Tibial nerve (tissue), 4 donors: ENCODE measurements around the gene THOC2. TPM values are rescaled to one million over a fixed set of nuclear protein-coding genes. Genes with fewer than 3 reads are reported as not detected.

Experiments
- DNase-seq, 2 donors: peaks; one replicate each; pipeline ENCODE4 v3.0.0-alpha.2; 2019; ENCODE audit warnings: low spot score in 2 of 2
- H3K27ac ChIP-seq, 4 donors: fragments of 200-600 bp; sonication (generic) in 3 of 4; one replicate each; pipeline ENCODE4 v1.5.1; 2017 to 2019; ENCODE audit warnings: mild to moderate bottlenecking in 1 of 4
- H3K27me3 ChIP-seq, 2 donors: fragments of 200-600 bp; sonication (generic) in 1 of 2; one replicate each; pipeline versions ENCODE4 v1.5.1 to v1.6.0; 2017 to 2019
- H3K36me3 ChIP-seq, 3 donors: fragments of 200-600 bp; sonication (generic); one replicate each; pipeline ENCODE4 v1.5.1; 2018 to 2019
- H3K4me1 ChIP-seq, 4 donors: fragments of 200-600 bp; sonication (generic) in 3 of 4; one replicate each; pipeline ENCODE4 v1.5.1; 2017 to 2019
- H3K4me3 ChIP-seq, 4 donors: fragments of 200-600 bp; sonication (generic) in 3 of 4; one replicate each; pipeline ENCODE4 v1.5.1; 2017 to 2019; ENCODE audit warnings: mild to moderate bottlenecking in 1 of 4, moderate library complexity in 1 of 4
- H3K9me3 ChIP-seq, 4 donors: fragments of 200-600 bp; sonication (generic) in 3 of 4; one replicate each; pipeline ENCODE4 v1.5.1; 2017 to 2019
- EP300 ChIP-seq, 2 donors: sonication (generic); formaldehyde crosslinking; IDR thresholded peaks; one replicate each; pipeline ENCODE4 v1.6.1; 2017; ENCODE audit warnings: antibody characterized with exemption in 2 of 2, mild to moderate bottlenecking in 1 of 2
- POLR2A ChIP-seq, 2 donors: fragments of 450-650 bp; IDR thresholded peaks; one replicate each; pipeline ENCODE4 v1.6.1; 2017; ENCODE audit warnings: antibody characterized with exemption in 2 of 2, mild to moderate bottlenecking in 2 of 2, moderate library complexity in 2 of 2
- WGBS, 2 donors: methylation state at CpG; one replicate each; pipeline ENCODE4 v1.1.5; 2018; 5-methylcytosine and 5-hydroxymethylcytosine counted together
- total RNA-seq, 4 donors: library from RNA; depleted of rRNA; stranded (reverse); fragments of >200 nt; gene quantifications; one replicate each; pipeline ENCODE4 v1.1.0, GENCODE V29; 2016
- TF ChIP-seq, protein P1 (sequence below), 5 experiments: fragments of 200-600 bp in 3 of 5; fragments of 450-650 bp in 2 of 5; sonication (generic) in 3 of 5; IDR thresholded peaks; one replicate each; pipeline ENCODE4 v1.5.1; 2016 to 2019; ENCODE audit warnings: antibody characterized with exemption in 5 of 5, mild to moderate bottlenecking in 3 of 5, moderate library complexity in 2 of 5

The THOC2 gene
- total RNA-seq, 4 donors from 2014 or later: 74.4 to 93.3 (median 85.6) TPM

DNA sequence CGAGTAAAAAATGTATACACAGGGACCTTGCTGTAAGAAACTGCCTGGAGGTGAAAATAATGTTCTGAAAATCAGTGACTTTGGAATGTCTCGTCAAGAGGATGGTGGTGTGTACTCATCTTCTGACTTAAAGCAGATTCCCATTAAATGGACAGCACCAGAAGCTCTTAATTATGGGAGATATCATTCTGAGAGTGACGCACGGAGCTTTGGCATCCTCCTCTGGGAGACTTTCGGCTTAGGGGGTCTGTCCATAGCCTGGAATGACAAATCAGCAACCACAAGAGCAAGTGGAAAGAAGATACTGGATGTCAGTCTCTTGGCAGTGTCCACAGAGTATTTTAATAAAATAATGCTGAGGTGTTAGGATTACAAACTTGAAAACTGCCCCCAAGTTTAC, 129.4 kb downstream of the THOC2 start:
- H3K27me3 ChIP-seq: no peaks in the 10 kb centered on the region
- no peaks in the 10 kb centered on the region for H3K9me3 ChIP-seq
- 79 to 92% methylated on average over 5 of the region's 5 CpGs for WGBS, 2 donors
- H3K36me3 ChIP-seq: peaks cover 0 to 12% (median 0%) of the 10 kb centered on the region in 3 donors
- TF ChIP-seq POLR2A (IDR thresholded peaks at IDR 0.05) (no peak), EP300 (IDR thresholded peaks at IDR 0.05) (no peak)
- TF ChIP-seq, protein P1, sequence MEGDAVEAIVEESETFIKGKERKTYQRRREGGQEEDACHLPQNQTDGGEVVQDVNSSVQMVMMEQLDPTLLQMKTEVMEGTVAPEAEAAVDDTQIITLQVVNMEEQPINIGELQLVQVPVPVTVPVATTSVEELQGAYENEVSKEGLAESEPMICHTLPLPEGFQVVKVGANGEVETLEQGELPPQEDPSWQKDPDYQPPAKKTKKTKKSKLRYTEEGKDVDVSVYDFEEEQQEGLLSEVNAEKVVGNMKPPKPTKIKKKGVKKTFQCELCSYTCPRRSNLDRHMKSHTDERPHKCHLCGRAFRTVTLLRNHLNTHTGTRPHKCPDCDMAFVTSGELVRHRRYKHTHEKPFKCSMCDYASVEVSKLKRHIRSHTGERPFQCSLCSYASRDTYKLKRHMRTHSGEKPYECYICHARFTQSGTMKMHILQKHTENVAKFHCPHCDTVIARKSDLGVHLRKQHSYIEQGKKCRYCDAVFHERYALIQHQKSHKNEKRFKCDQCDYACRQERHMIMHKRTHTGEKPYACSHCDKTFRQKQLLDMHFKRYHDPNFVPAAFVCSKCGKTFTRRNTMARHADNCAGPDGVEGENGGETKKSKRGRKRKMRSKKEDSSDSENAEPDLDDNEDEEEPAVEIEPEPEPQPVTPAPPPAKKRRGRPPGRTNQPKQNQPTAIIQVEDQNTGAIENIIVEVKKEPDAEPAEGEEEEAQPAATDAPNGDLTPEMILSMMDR (IDR thresholded peaks at IDR 0.05): no peak
- H3K4me1 ChIP-seq: no peaks in the 10 kb centered on the region
- DNase-seq: no peak
- H3K27ac ChIP-seq: no peak overlapping the region
- H3K4me3 ChIP-seq: no peak overlapping the region

DNA sequence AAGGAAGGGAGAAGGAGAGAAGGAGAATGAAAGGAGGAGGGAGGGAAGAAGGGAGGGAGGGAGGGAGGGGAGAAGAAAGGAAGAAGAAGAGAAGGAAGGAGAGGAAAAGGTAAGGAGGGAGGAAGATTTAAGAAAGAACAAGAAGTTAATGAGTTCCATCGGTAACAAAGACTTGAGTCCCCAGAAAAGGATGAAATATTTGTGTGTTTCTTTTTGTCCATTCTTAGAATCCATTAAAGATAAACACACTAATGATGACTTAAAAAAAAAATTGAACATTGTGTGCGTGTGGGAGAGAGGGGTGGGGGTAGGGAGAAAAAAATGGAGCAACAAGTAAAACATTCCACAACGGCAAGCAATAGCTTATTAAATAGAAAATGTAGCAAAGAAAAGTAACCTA, 131.4 kb downstream of the THOC2 start:
- no peaks in the 10 kb centered on the region for H3K9me3 ChIP-seq
- TF ChIP-seq, protein P1 (IDR thresholded peaks at IDR 0.05): no peak
- TF ChIP-seq POLR2A (IDR thresholded peaks at IDR 0.05) (no peak), EP300 (IDR thresholded peaks at IDR 0.05) (no peak)
- WGBS, 2 donors: 71 to 73% methylated on average over 3 of the region's 3 CpGs
- no peak for DNase-seq
- H3K4me1 ChIP-seq: no peaks in the 10 kb centered on the region
- no peak overlapping the region for H3K4me3 ChIP-seq
- no peaks in the 10 kb centered on the region for H3K27me3 ChIP-seq
- H3K36me3 ChIP-seq: peaks cover 0 to 11% (median 0%) of the 10 kb centered on the region in 3 donors
- H3K27ac ChIP-seq: no peak overlapping the region

DNA sequence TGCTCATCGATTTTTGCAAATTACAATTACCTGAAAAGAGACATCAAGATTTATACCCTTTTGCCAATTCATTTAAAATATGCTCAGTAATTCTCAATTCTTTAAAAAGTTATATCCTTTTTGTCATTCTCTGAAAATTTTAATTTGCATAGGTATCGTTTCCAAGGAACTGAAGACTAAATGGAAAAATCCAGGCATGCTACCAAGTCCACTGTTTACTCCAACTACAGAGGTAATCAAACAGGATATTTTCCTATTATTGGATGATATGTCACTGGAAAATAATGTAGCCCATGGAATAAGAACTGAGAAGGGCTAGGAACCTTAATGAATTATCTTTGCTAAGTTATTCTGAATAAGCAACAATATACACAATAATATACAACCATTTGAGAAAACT, 132.7 kb downstream of the THOC2 start:
- no peak overlapping the region for H3K4me3 ChIP-seq
- peaks cover 0 to 2% (median 0%) of the 10 kb centered on the region in 4 donors for H3K4me1 ChIP-seq
- peaks cover 0 to 6% (median 0%) of the 10 kb centered on the region in 3 donors for H3K36me3 ChIP-seq
- no peak overlapping the region for H3K27ac ChIP-seq
- no peak for DNase-seq
- TF ChIP-seq EP300 (IDR thresholded peaks at IDR 0.05): no peak
- TF ChIP-seq, protein P1 (IDR thresholded peaks at IDR 0.05): no peak
- no peak for TF ChIP-seq POLR2A (IDR thresholded peaks at IDR 0.05)
- H3K27me3 ChIP-seq: no peaks in the 10 kb centered on the region
- no peaks in the 10 kb centered on the region for H3K9me3 ChIP-seq
- 66 to 91% methylated on average over 2 of the region's 2 CpGs for WGBS, 2 donors

DNA sequence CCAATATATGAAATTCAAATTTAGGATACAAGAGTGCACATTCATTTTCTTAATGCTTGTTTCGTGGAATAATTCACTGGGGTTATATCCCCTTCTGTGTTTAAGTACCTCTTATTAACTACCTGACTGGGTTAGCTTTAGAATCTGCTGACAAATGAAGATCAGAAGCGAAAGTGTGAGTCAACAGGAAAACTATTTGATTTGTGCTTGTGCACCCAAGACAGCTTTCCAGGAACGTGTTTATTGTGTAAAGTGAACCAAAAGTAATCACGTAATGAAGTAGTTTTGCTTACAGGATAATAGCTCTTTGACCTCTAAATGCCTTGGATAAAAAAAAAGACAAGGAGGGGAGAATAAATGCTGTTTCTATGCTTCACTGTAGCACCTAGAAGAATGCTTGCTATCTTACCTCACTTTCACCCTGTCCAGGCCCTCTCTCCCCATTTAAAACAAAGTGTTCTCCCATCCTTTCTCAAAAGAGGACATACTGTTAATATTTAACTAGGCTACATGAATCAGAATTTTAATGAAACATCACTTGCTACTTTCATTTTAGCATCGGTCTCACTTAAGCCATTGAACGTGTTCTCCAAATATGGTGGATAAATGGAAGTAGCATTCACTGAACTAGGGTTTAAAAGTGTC, 141.9 kb downstream of the THOC2 start:
- H3K4me3 ChIP-seq: no peak overlapping the region
- peaks cover 0 to 7% (median 0%) of the 10 kb centered on the region in 4 donors for H3K4me1 ChIP-seq
- no peak overlapping the region for H3K27ac ChIP-seq
- H3K9me3 ChIP-seq: no peaks in the 10 kb centered on the region
- no peak for DNase-seq
- TF ChIP-seq POLR2A (IDR thresholded peaks at IDR 0.05) (no peak), EP300 (IDR thresholded peaks at IDR 0.05) (no peak)
- TF ChIP-seq, protein P1 (IDR thresholded peaks at IDR 0.05): no peak
- 50 to 61% methylated on average over 6 of the region's 6 CpGs for WGBS, 2 donors
- H3K36me3 ChIP-seq: no peaks in the 10 kb centered on the region
- no peaks in the 10 kb centered on the region for H3K27me3 ChIP-seq

DNA sequence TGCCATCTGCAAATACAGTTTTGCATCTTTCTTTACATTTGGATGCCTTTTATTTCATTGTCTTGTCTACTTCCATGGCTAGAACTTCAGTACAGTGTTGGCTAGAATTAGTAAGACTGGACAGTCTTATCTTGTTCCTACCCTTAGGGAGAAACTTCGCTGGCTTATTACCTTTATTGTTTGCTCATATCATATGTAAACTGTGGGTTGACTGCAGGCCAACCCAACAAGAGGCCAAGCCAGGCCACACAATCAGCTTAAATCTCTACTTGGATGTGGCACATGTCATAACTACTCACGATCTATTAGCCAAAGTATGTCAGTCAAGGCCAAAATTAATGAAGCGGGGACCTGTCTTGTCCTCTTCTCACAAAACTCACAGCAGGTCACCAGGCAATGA, 144.1 kb downstream of the THOC2 start:
- WGBS, 2 donors: 87 to 90% methylated on average over 3 of the region's 3 CpGs
- Histone ChIP-seq H3K4me3 (no peak overlapping the region), H3K9me3 (no peaks in the 10 kb centered on the region), H3K36me3 (no peaks in the 10 kb centered on the region), H3K27ac (no peak overlapping the region), H3K27me3 (no peaks in the 10 kb centered on the region), H3K4me1 (no peaks in the 10 kb centered on the region)
- TF ChIP-seq EP300 (IDR thresholded peaks at IDR 0.05) (no peak), POLR2A (IDR thresholded peaks at IDR 0.05) (no peak)
- TF ChIP-seq, protein P1 (IDR thresholded peaks at IDR 0.05): no peak
- no peak for DNase-seq
